A673 (cell line): ENCODE data around the gene AGAP1. TPM values are rescaled to one million over a fixed set of nuclear protein-coding genes. Genes with fewer than 3 reads are reported as not detected.

Source experiments
- BruUV-seq: library from RNA; stranded (reverse); fragments of 400-500 nt; replicated peaks from 2 replicates; lab custom pipeline; 2021; lab: Mats Ljungman, UMichigan
- CTCF ChIA-PET: fragments of 300-600 bp; sonication (Branson Sonifier 250); formaldehyde crosslinking; loops from one replicate; lab custom pipeline; 2022; ENCODE audit warnings: antibody characterized with exemption; lab: Charles Lee
- POLR2A ChIA-PET: fragments of 300-600 bp; sonication (Branson Sonifier 250); formaldehyde crosslinking; loops from one replicate; lab custom pipeline; 2022; ENCODE audit warnings: antibody characterized with exemption; ENCODE audit not compliant: low non-redundant PET; lab: Charles Lee
- DNase-seq: peaks from one replicate; pipeline ENCODE4 v3.0.0-alpha.2; 2015; ENCODE audit warnings: low spot score
- H3K27ac ChIP-seq: fragments of 200-600 bp; sonication (generic); 2 replicates; pipeline ENCODE4 v1.5.1; 2016; ENCODE audit warnings: mixed run types, low read depth, mild to moderate bottlenecking, mixed read lengths, antibody characterized with exemption, low read length; ENCODE audit not compliant: poor library complexity, severe bottlenecking
- H3K27me3 ChIP-seq: fragments of 200-600 bp; sonication (generic); replicated peaks from 2 replicates; pipeline ENCODE4 v1.6.1; 2017; ENCODE audit warnings: mixed run types, low read depth, mild to moderate bottlenecking, mixed read lengths, antibody characterized with exemption, low read length; ENCODE audit not compliant: insufficient read depth, poor library complexity
- H3K36me3 ChIP-seq: fragments of 200-600 bp; sonication (generic); 2 replicates; pipeline ENCODE4 v1.6.1; 2016; ENCODE audit warnings: mixed run types, mild to moderate bottlenecking, mixed read lengths, antibody characterized with exemption, low read length; ENCODE audit not compliant: insufficient read depth, poor library complexity, severe bottlenecking
- H3K4me1 ChIP-seq: fragments of 200-600 bp; sonication (generic); 2 replicates; pipeline ENCODE4 v1.6.1; 2017; ENCODE audit warnings: mixed run types, mild to moderate bottlenecking, mixed read lengths, antibody characterized with exemption, low read length; ENCODE audit not compliant: insufficient read depth, poor library complexity, severe bottlenecking
- H3K4me3 ChIP-seq: fragments of 200-600 bp; sonication (generic); 2 replicates; pipeline ENCODE4 v1.5.1; 2016; ENCODE audit warnings: low read depth, mixed run types, mild to moderate bottlenecking, mixed read lengths, low read length; ENCODE audit not compliant: poor library complexity, severe bottlenecking
- H3K9me3 ChIP-seq: fragments of 200-600 bp; sonication (generic); 2 replicates; pipeline ENCODE4 v1.6.1; 2016; ENCODE audit warnings: mixed run types, low read depth, mild to moderate bottlenecking, mixed read lengths, antibody characterized with exemption, low read length; ENCODE audit not compliant: poor library complexity, severe bottlenecking
- EZH2 ChIP-seq: fragments of 200-600 bp; sonication (generic); IDR thresholded peaks from 2 replicates; pipeline ENCODE4 v1.6.1; 2017; ENCODE audit warnings: borderline replicate concordance, low read depth, mild to moderate bottlenecking, mixed read lengths, antibody characterized with exemption, low read length; ENCODE audit not compliant: poor library complexity, severe bottlenecking
- intact Hi-C: fragments of 100-400 bp; cut with micrococcal nuclease; formaldehyde crosslinking; loops from one replicate; pipeline ENCODE4 v1.10.0; 2022; ENCODE audit not compliant: unreplicated experiment
- total RNA-seq: library from RNA; stranded (reverse); gene quantifications from 2 replicates; pipeline ENCODE4 v1.2.3, GENCODE V29; 2021
- TF ChIP-seq, protein P1 (sequence below): fragments of 300-800, 200-600 bp; sonication (generic); conservative IDR thresholded peaks from 2 replicates; pipeline ENCODE4 v1.5.1; 2017; ENCODE audit warnings: low read depth, mild to moderate bottlenecking, antibody characterized with exemption, low read length, moderate library complexity, mixed read lengths

Gene AGAP1
- total RNA-seq, 1 experiment from 2014 or later, result 25.3 TPM

DNA sequence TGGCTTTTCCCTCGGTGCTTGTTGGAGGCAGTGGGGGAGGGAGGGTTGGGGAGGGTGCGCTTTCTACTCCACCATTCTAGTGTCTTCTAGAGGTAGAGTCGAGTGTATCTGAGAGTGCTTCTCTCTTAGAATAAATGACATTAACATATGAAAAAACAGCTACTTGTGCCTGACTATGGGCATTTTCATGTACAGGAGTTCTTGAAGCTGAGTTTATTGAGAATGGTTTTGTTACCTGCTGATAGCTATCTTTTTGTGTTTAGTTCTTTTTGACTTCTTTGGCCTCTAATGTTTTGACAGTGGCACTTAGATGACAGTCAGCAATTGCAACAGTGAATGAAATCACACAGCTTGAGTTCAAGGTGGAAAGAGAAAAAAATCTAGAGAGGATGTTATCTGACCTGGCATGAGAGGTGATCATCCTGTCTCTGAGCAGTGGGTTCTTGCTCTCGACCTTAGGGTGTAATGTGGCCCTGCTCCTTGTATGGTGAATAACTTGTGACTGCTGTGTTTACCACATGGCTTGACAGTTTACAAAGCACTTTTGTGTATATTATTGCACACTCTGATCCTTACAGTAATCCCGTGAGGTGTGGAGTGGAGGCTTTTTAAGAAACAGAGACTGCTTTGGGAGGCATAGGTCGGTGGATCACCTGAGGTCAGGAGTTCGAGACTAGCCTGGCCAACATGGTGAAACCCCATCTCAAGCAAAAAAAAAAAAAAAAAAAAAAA is 86.7 kb downstream of the AGAP1 start:
- ChIA-PET POLR2A (no interaction called here), CTCF (no interaction called here)
- H3K27ac ChIP-seq, result no peak overlapping the region
- H3K36me3 ChIP-seq, result no peaks in the 10 kb centered on the region
- H3K4me3 ChIP-seq, result no peak overlapping the region
- H3K9me3 ChIP-seq, result no peaks in the 10 kb centered on the region
- TF ChIP-seq, protein P1, sequence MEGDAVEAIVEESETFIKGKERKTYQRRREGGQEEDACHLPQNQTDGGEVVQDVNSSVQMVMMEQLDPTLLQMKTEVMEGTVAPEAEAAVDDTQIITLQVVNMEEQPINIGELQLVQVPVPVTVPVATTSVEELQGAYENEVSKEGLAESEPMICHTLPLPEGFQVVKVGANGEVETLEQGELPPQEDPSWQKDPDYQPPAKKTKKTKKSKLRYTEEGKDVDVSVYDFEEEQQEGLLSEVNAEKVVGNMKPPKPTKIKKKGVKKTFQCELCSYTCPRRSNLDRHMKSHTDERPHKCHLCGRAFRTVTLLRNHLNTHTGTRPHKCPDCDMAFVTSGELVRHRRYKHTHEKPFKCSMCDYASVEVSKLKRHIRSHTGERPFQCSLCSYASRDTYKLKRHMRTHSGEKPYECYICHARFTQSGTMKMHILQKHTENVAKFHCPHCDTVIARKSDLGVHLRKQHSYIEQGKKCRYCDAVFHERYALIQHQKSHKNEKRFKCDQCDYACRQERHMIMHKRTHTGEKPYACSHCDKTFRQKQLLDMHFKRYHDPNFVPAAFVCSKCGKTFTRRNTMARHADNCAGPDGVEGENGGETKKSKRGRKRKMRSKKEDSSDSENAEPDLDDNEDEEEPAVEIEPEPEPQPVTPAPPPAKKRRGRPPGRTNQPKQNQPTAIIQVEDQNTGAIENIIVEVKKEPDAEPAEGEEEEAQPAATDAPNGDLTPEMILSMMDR, result no peak
- no peak for TF ChIP-seq EZH2
- no peaks in the 10 kb centered on the region for H3K4me1 ChIP-seq
- intact Hi-C loops, result no loop called here
- H3K27me3 ChIP-seq, result no peaks in the 10 kb centered on the region
- no TSS peak for BruUV-seq
- no peak for DNase-seq

- intact Hi-C loops, result no loop called here
- ChIA-PET CTCF (no interaction called here), POLR2A (no interaction called here)
- Histone ChIP-seq H3K36me3 (no peaks in the 10 kb centered on the region), H3K4me1 (no peaks in the 10 kb centered on the region), H3K9me3 (no peaks in the 10 kb centered on the region), H3K27ac (no peak overlapping the region), H3K27me3 (no peaks in the 10 kb centered on the region), H3K4me3 (no peak overlapping the region)
- DNase-seq, result no peak
- no TSS peak for BruUV-seq
- TF ChIP-seq, protein P1, result no peak
- no peak for TF ChIP-seq EZH2
These were observed 88.3 kb downstream of the AGAP1 start for GRCh38 chr2:235582081-235582686.

DNA sequence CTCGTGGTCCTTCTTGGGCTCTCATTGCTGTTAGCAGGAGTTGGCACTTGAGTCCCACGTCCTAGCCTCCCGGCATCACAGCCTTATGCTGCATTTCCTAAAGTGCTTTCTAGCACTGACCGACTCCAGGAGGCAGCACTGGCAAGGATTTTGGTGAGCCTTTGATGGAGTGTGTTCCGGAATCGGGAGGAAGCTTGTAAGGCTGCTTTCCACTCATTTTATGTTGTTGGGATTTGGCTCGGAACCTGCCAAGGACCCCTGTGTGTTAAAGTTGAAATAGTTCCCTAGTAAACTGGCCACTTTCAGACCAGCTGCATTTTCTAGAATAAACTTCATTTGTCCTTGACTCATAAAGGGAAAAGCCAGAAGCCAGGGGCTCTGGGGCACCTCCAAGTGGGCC is 88.9 kb downstream of the AGAP1 start:
- TF ChIP-seq, protein P1, result no peak
- no peak for TF ChIP-seq EZH2
- CTCF ChIA-PET, result no interaction called here
- POLR2A ChIA-PET, result no interaction called here
- Histone ChIP-seq H3K27me3 (no peaks in the 10 kb centered on the region), H3K4me1 (no peaks in the 10 kb centered on the region), H3K4me3 (no peak overlapping the region), H3K9me3 (no peaks in the 10 kb centered on the region), H3K27ac (no peak overlapping the region), H3K36me3 (no peaks in the 10 kb centered on the region)
- BruUV-seq, result no TSS peak
- no peak for DNase-seq
- intact Hi-C loops, result no loop called here
